SU-DHL-6 (cell line): ENCODE results near the gene NPBWR2.

Experiments
- H2AFZ ChIP-seq: fragments of 200-600 bp; sonication (generic); 2 replicates; pipeline ENCODE4 v1.6.1; 2014; ENCODE audit warnings: low read depth, mild to moderate bottlenecking, moderate library complexity, mixed read lengths, antibody characterized with exemption, low read length; ENCODE audit not compliant: severe bottlenecking
- H3F3A ChIP-seq: fragments of 200-600 bp; shearing (Covaris generic); 2 replicates; pipeline ENCODE4 v1.6.0; 2016; ENCODE audit warnings: antibody characterized with exemption, mild to moderate bottlenecking; ENCODE audit not compliant: insufficient read depth
- H3K27ac ChIP-seq: fragments of 200-600 bp; sonication (generic); 2 replicates; pipeline ENCODE4 v1.5.1; 2016; ENCODE audit warnings: low read depth, mild to moderate bottlenecking, low read length, moderate library complexity, mixed read lengths
- H3K27me3 ChIP-seq: fragments of 200-600 bp; sonication (generic), shearing (Covaris generic); 2 replicates; pipeline ENCODE4 v1.6.0; 2014; ENCODE audit warnings: mild to moderate bottlenecking, low read length
- H3K36me3 ChIP-seq: fragments of 200-600 bp; sonication (generic); 2 replicates; pipeline ENCODE4 v1.6.1; 2014; ENCODE audit warnings: mild to moderate bottlenecking, low read length, mixed read lengths
- H3K4me2 ChIP-seq: fragments of 300-600, 200-600 bp; shearing (Covaris generic), sonication (generic); 2 replicates; pipeline ENCODE4 v1.6.0; 2014; ENCODE audit warnings: low read length, low read depth, mild to moderate bottlenecking; ENCODE audit not compliant: poor library complexity, severe bottlenecking
- H3K4me3 ChIP-seq: fragments of 200-600 bp; sonication (generic); 2 replicates; pipeline ENCODE4 v1.5.1; 2014; ENCODE audit warnings: antibody characterized with exemption, low read length, mild to moderate bottlenecking, mixed read lengths; ENCODE audit not compliant: insufficient read depth, poor library complexity, severe bottlenecking
- H3K79me2 ChIP-seq: fragments of 200-600 bp; sonication (generic); 2 replicates; pipeline ENCODE4 v1.6.1; 2014; ENCODE audit warnings: mild to moderate bottlenecking, low read length, moderate library complexity; ENCODE audit not compliant: insufficient read depth
- H3K9ac ChIP-seq: fragments of 200-600 bp; sonication (generic); 2 replicates; pipeline ENCODE4 v1.7.0; 2014; ENCODE audit warnings: mild to moderate bottlenecking, low read length
- H3K9me2 ChIP-seq: fragments of 200-600 bp; sonication (generic); replicated peaks from 2 replicates; pipeline ENCODE4 v1.6.1; 2014; ENCODE audit warnings: low read length; ENCODE audit not compliant: insufficient read depth
- H3K9me3 ChIP-seq: fragments of 200-600 bp; sonication (generic); 2 replicates; pipeline ENCODE4 v1.6.1; 2014; ENCODE audit warnings: low read length, mixed read lengths; ENCODE audit not compliant: insufficient read depth
- H4K20me1 ChIP-seq: fragments of 200-600 bp; sonication (generic); 2 replicates; pipeline ENCODE4 v1.6.1; 2014; ENCODE audit warnings: low read depth, mild to moderate bottlenecking, antibody characterized with exemption, low read length, moderate library complexity, mixed read lengths
- CTCF ChIP-seq: fragments of 200-600 bp; sonication (generic); IDR thresholded peaks from one replicate; pipeline ENCODE4 v1.5.1; 2017; ENCODE audit warnings: antibody characterized with exemption, mild to moderate bottlenecking, low read length, moderate library complexity; ENCODE audit not compliant: insufficient read depth, poor library complexity, severe bottlenecking
- EZH2phosphoT487 ChIP-seq: fragments of 200-600 bp; sonication (generic), shearing (Covaris generic); conservative IDR thresholded peaks from 2 replicates; pipeline ENCODE4 v1.6.1; 2018; ENCODE audit warnings: mild to moderate bottlenecking, antibody characterized with exemption, low read length, moderate library complexity, mixed read lengths

The NPBWR2 gene

DNA sequence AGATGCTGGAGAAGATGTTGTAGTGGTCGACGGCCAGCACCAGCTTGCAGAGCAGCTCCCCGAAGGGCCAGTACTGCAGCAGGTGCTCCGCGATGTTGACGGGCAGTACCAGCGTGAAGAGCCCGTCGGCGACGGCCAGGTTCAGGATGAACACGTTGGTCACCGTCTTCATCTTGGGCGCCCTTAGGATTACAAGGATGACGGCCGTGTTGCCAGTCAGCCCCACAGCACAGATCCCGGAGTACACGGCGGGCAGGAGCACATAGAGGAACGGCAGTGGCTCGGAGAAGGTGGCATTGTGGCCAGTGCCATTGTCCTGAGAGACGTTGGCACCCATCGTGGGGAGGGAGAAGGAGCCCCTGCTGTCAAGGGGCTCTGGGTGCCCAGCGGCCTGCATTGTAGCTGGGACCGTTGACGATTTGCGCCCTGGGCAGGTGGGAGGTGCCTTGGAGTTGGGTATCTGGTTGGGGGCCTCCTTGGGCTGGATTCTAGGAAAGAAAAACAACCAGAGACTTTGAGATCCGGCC is 867 bp downstream of the NPBWR2 start:
- TF ChIP-seq CTCF (no peak), EZH2phosphoT487 (no peak)
- Histone ChIP-seq H3F3A (no peaks in the 10 kb centered on the region), H3K4me3 (no peak overlapping the region)

DNA sequence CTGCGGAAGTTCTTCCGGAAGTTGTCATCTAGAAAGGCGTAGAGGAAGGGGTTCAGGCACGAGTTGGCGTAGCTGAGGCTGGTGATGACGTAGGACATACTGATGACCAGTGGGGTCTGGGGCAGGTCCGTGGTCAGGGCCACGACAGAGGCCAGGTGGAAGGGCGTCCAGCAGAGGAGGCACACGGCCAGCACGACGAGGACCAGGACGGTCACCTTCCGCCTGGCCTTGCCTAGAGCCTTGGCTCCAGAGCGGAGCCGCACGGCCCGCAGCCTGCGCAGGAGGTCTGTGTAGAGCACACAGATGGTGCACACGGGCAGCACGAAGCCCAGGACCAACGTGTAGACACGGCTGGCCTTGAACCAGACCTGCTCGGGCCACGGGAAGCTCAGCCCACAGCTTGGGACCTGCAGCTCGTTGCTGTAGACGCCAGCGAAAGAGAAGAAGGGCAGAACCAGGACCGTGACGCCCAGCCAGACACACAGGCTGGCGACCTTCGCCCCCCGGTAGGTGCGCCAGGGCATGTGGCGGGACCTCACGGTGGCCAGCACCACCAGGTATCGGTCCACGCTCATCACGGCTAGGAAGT is 1.4 kb downstream of the NPBWR2 start:
- H3K36me3 ChIP-seq = no peaks in the 10 kb centered on the region
- no peak for TF ChIP-seq CTCF
- TF ChIP-seq EZH2phosphoT487 = no peak
- no peak overlapping the region for H3K4me3 ChIP-seq
- no peaks in the 10 kb centered on the region for H3K9me2 ChIP-seq
- no peak overlapping the region for H3K4me2 ChIP-seq
- no peaks in the 10 kb centered on the region for H3K9me3 ChIP-seq
- no peak overlapping the region for H2AFZ ChIP-seq
- no peaks in the 10 kb centered on the region for H4K20me1 ChIP-seq
- no peaks in the 10 kb centered on the region for H3K79me2 ChIP-seq
- no peaks in the 10 kb centered on the region for H3K27me3 ChIP-seq
- no peaks in the 10 kb centered on the region for H3F3A ChIP-seq
- H3K27ac ChIP-seq = no peak overlapping the region
- no peak overlapping the region for H3K9ac ChIP-seq

More for the DNA sequence above, 867 bp downstream of the NPBWR2 start:
- H3K79me2 ChIP-seq = no peaks in the 10 kb centered on the region
- no peaks in the 10 kb centered on the region for H3K36me3 ChIP-seq
- H4K20me1 ChIP-seq = no peaks in the 10 kb centered on the region
- H3K27me3 ChIP-seq = no peaks in the 10 kb centered on the region
- H2AFZ ChIP-seq = no peak overlapping the region
- H3K9me2 ChIP-seq = no peaks in the 10 kb centered on the region
- H3K9ac ChIP-seq = no peak overlapping the region
- H3K4me2 ChIP-seq = no peak overlapping the region
- H3K27ac ChIP-seq = no peak overlapping the region
- no peaks in the 10 kb centered on the region for H3K9me3 ChIP-seq

- Histone ChIP-seq H3K4me2 (no peak overlapping the region), H3K79me2 (no peaks in the 10 kb centered on the region), H3K36me3 (no peaks in the 10 kb centered on the region), H3K9me3 (no peaks in the 10 kb centered on the region), H3F3A (no peaks in the 10 kb centered on the region), H3K9ac (no peak overlapping the region), H3K4me3 (no peak overlapping the region), H4K20me1 (no peaks in the 10 kb centered on the region), H2AFZ (no peak overlapping the region), H3K9me2 (no peaks in the 10 kb centered on the region), H3K27me3 (no peaks in the 10 kb centered on the region), H3K27ac (no peak overlapping the region)
- TF ChIP-seq EZH2phosphoT487 (no peak), CTCF (no peak)
Observed at GRCh38 chr20:64104667-64105451, 2.5 kb downstream of the NPBWR2 start.
